SW480 (cell line): Measurements from ENCODE around the gene ZNF484.
A peak's percentile ranks its signal among the peaks of the same experiment; 100 is the strongest.
"Not testable (repeated sequence)": the region's sequence is repeated elsewhere in the genome, so short reads cannot be mapped to it uniquely, and the experiment has no call there.

ENCODE experiments used
- DNase-seq: peaks from one replicate; pipeline ENCODE4 v3.0.0-alpha.2; 2016; ENCODE audit warnings: low spot score

ZNF484 gene

DNA sequence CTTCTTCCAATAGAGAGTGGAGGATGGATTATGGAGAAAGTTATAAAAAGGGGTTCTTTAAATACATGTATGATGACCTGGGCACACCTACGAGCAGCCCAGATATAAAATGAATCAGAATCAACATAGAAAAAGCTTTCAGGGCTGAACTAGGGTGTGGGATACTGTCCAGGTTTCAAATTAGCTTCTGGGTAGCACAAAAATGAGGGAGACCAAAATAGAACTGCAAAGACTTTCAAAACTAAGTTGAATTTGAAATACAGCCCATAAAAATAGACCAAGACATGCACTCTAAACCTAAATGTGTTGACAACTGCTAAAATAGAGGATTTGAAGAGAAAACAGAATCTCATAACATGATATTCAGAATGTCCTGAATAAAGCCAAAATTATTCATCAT, 17.0 kb downstream of the ZNF484 start:
- DNase-seq = no peak

DNA sequence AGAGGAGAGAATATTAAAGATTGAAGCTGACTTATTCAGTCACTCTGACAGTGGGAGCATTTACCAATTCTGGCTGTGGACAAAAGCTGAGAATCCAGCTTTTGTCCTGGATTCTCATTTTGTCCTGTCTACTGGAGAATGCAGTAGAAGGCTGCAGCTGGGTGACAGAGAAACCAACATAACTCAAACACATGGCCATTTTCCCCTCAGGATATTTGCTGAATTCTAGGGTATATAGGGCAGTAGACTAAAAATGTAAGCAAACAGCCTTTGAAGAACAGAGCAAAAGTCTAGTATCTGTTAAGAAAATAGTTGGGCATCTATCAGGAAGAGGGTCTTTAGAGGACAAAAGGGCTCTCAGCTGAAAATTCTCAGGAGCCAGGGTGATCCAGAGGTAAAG, 20.6 kb downstream of the ZNF484 start:
- no peak for DNase-seq

DNA sequence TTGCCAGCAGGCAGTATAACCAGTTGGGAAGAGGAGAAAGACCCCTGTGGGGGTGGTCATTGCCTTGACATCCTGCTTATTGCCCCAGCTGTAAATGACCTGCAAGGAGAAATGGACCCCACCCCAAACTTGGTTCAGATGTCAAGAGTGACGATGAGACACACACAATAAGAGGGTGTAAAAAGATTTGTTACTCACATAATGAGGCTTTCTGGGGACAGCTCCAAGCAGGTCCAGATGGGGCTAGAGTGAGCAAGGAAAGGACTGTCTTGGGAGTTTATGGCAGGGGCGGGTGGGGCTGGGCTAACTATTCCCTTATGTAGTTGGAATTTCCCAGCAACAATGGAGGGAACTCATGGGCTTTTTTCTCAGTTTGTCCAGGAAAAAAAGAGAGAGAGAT, 24.1 kb downstream of the ZNF484 start:
- DNase-seq = no peak

DNA sequence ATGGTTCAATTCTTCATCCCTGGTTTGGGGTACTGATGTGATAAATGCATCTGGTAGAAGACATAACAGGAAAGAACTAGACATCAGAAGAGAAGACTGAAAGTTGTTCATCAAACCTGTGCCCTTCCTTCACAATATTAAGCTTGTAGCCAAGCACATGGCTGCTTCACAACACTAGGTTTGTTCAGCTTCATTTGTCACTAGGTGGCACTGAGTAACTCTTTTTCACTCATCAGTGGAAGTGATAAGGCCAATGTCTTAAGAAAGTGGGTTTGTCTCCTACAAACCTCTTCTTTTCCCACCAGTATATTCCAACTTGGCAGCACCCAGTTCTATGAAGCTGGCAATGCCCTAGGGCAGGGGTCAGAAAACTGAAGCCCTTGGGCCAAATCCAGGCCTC, 26.9 kb downstream of the ZNF484 start:
- DNase-seq = no peak

DNA sequence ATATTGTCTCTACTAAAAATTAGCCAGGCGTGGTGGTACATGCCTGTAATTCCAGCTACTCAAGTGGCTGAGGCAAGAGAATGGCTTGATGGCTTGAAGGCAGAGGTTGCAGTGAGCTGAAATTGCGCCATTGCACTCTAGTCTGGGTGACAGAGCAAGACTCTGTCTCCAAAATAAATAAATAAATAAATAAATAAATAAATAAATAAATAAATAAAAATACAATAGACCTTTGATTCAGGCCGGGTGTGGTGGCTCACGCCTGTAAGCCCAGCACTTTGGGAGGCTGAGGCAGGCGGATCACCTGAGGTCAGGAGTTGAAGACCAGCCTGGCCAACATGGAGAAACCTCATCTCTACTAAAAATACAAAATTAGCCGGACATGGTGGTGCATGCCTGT, 29.1 kb downstream of the ZNF484 start:
- DNase-seq = not testable (repeated sequence)

DNA sequence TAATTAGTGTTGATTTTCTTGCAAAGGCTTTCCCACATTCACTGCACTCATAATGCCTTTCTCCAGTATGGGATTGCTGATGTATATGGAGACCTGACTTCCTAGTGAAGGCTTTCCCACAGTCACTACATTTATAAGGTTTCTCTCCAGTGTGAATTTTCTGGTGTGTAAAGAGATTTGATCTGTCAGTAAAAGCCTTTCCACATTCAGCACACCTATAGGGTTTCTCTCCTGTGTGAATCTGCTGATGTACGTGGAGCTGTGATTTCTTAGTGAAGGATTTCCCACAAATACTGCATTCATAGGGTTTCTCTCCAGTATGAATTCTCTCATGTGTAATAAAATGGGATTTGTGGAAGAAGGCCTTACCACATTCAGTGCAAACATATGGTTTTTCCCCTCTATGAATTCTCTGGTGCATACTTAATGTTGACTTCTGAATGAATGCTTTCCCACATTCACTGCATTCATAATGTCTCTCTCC, 31.1 kb downstream of the ZNF484 start:
- no peak for DNase-seq

DNA sequence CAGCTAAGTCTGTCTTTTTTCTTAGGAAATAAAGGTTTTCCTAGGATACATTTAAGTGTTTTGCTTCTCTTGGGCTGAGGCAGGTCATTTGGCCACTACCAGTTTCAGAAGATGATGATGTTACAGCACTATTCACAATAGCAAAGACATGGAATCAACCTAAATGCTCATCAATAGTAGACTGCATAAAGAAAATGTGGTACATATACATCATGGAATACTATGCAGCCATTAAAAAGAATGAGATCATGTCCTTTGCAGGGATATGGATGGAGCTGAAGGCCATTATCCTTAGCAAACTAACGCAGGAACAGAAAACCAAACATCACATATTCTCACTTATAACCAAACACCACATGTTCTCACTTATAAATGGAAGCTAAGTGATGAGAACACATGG, 39.4 kb downstream of the ZNF484 start:
- not testable (repeated sequence) for DNase-seq

DNA sequence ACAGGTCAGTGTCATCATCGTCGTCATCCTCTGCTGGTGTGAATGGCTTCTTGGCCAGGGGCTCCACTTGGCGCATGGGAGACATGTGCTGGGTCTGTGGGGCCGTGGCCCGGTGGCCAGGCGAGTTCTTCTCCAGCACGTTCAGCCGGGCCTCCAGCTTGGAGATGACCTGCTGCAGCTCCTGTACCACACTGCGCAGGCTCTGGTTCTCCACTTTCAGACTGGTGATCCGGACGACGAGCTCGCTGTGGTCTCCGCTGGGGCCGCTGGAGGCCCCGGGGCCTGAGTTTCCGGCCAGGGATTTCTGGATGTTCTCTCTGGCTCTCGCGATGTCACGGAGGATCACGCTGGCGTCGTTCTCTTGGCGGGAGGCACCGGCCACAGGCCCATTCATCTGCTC, 40.6 kb downstream of the ZNF484 start:
- DNase-seq = no peak

DNA sequence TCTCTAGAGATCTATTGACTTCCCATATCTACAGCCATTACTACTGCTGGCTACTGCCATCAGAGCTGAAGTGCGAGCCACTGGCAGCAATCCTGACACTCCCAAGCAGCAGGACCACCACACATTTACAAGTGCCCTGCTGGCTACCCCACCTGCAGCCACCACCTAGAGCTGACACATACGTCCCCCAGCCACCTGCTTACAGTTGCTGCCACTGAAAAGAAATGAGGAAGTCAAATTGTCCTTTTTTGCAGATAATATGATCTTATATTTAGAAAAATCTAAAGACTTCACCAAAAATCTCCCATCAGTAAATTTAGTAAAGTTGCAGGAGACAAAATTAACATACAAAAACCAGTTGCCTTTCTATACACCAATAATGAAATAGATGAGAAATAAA, 48.4 kb downstream of the ZNF484 start:
- DNase-seq = no peak

DNA sequence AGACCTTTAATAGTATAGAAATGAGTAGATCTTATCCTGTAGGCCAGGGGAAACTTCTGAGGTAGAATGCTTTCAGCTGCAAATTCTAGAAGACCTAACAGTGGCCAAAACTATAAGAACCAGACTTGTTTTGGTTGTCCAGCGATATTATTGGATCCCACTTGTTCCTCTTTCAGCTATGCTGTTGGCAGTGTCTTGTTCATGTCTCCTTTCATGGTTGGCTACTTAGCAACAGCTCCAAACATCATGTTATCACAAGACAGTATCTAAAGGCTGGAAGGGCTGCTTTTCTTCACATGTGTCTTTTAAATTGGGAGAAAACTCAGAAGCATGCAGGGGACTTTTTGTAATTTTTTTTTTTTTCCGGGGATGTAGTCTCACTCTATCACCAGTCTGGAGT, 52.8 kb downstream of the ZNF484 start:
- DNase-seq = not testable (repeated sequence)

DNA sequence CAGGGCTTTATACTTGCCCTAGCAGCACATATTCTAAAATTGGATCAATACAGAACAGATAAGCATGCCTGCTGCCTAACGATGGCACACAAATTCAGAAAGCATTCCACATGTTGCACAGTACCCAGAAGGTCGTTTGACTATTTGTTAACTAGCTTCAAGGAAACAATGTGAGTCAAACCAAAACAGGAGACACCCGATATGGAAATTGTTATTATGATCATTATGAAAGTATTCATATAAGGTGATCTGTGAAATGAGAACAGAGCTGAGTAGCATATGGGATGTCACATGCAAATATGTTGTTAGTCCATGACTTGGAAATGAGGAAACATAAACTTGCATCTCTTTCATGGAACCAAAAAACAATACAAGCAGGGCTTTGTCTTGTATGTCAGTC, 56.9 kb downstream of the ZNF484 start:
- DNase-seq = no peak

DNA sequence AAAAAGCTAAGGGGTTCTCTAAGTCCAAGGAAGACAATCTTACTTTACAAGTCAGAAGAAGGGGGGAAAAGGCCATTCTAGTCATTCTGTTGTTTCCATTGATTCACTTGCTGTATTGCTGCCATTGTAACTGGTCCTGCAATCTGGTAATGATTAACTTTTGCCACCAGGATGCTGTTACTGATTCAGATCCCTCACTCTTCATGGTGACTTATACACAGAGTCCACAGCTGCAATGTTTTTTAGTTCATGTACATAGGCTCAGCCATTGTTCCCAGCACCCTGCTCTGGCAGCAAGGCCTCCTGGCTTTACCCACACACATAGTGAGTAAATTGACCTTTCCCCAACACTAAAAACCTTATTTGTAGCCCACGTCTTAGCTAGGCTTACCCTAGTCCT, 57.9 kb downstream of the ZNF484 start:
- DNase-seq = peak; percentile 36

DNA sequence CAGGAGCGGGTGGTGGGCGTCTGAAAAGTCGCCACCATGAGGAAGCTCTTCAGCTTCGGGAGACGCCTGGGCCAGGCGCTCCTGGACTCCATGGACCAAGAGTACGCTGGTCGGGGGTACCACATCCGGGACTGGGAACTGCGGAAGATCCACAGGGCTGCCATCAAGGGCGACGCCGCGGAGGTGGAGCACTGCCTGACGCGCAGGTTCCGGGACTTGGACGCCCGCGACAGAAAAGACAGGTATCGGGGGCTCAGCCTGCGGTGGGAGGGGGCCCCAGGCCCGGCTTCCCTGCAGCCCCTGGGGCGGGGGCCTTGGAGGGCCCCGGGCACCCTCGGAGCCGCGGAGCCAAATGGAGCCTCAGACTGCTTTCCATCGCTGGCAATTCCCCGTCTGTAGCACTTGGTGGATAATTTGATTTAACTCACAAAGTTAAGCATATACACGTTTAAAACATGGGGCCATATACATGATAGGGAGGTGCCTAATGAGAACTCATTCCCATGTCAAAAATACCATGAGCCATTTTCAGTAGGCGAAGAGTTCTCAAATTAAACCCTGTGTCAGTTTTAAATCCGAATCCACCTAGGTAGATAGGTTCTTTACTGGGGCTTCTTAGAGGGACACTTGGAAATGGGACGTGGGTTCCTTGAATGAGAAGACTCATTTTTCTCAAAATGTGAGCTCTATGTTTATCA, 68.1 kb downstream of the ZNF484 start:
- not testable (repeated sequence) for DNase-seq

DNA sequence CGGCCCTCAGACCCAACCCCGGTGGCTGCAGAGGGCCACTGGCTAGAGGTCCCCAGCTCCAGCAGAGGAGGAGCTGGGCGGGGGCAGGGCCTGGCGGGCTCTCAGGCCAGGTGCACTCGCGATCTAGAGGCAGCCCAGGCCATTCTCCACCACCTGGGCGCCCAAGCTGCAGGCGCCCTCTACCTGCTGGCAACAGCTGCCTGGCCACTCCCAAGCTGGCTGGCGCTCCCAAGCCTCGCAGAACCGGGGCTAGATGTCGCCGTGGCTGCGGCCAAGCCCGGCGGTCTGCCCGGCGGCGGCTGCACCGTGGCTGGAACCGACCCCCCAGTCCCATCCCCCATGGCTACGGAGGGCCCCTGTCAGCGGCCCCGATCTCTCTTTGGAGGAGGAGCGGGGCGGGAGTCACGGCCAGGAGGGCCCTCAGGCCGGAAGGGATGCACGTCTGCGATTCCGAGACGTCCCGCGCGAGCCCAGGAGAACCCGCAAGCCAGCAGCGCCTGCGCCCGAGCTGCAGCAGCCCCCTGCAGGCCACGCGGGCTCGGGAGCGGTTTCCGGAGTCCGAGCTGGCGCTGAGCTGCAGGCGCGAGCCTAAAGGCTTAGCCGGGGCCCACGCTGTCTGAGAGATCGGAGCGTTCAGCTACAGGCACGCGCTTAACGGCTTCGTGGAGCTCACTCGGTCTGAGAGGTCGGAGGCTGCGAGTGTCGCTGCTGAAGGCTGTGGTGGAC, 68.9 kb downstream of the ZNF484 start:
- peak; percentile 83 for DNase-seq

DNA sequence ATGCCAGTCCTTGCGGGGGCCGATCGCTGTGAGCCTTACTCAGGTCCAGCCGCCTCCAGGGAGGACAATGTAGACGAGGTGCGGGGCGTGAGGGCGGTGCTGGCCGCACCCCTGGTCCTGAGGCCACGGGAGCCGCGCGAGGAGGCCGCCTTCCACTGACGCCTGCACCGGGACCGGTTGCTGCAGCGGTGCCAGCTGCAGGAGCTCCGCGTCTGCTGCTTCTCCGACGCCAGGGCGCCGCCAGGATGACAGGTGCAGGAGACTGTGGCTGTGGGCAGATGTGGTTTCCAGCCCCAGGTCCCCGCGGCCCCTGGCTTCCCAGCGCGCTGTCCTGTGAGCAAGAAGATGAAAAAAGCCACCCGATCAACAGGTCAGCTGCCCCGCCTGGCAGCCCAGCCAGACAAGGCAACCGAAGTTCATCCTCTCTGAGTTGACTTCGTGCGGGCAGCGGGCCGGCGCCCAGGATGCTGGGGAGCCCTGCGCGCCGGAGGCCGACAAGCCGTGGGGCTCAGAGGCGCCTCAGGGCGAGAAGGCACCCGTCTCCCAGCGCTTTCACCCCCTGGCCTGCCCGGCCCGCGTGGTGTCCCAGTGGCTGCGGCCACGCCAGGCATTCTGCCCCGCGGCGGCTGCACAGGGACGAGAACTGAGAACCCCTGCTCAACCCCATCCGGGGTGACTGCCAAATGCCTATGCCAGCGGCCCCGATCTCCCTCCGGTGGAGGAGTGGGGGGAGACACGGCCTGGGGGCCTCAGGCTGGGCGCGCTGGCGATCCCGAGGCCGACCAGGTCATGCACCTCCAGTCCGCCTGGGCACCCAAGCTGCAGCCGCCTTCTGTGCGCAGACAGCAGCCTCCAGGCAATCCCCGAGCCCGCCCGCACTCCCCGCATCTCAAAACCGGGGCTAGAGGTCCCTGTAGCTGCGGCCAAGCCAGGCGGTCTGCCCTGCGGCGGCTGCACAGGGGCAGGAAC, 69.8 kb downstream of the ZNF484 start:
- DNase-seq = peak; percentile 38

DNA sequence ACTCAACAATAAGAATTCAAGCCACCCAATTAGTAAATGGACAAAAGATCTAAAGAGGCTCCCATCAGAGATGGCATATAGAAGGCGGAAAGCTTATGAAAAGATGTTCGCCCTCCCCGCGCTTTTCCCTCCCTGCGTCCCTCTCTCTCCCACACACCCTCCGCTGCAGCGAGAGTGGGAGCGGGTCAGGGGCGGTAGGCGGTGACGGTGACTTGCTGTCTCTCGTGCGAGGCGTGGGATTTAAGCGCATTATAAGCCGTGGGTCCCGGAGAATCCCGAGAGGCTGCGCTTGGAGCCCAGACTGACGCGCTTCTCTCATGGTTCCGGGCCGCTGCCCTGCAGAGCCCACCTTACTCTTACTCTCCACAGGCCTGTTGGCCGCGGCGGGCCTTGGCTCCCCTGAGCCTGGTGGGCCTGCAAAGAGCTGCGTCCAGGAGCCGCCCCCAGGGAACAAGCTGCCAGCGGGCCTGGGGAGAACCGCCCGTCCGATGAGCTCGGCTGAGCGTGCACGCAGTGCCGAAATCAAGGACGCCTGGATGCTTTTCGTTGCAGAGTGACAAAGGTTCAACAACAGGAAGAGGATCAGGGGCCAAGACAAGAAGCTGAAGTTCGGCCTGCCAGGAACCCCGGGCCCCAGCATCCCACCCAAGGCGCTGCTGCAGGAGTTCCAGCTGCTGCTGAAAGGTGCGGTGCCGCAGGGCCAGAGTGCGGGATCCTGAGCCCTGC, 70.6 kb downstream of the ZNF484 start:
- DNase-seq = no peak

DNA sequence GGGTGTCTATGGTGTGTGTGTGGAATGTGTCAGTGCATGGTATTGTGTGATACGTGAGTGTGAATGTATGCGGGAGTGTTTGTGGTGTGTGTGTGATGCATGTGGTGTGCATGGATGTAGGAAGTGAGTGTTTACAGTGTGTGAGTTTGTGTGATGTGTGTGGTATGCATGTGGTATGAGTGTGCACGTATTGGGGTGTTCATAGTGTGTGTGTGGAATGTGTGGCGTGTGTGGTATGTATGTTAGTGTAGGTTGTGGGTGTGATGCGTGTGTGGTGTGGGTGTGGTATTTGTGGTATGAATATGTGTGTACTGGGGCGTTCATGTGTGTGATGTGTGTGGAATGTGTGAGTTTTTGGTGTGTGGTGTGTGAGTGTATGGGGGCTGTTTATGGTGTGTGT, 73.1 kb downstream of the ZNF484 start:
- DNase-seq = peak; percentile 3

DNA sequence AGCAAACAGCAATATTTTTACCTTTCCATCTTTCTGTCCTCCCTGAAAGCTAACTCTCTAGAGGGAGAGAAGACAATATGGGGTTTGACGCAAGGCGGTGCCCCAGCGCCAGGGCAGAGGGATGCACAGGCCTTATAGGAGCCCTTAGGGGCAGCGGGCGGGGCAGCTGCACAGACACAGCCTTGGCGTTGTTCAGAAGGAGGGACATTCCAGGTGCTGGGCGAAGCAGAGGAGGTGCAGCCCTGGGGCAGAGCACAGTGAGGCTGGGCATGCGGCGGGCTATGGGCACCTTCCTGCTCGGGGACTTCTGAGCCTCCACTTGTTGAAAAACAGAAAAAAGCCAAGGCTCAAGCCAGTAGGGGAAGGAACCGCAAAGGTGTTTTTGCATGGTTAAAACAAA, 79.5 kb downstream of the ZNF484 start:
- no peak for DNase-seq

DNA sequence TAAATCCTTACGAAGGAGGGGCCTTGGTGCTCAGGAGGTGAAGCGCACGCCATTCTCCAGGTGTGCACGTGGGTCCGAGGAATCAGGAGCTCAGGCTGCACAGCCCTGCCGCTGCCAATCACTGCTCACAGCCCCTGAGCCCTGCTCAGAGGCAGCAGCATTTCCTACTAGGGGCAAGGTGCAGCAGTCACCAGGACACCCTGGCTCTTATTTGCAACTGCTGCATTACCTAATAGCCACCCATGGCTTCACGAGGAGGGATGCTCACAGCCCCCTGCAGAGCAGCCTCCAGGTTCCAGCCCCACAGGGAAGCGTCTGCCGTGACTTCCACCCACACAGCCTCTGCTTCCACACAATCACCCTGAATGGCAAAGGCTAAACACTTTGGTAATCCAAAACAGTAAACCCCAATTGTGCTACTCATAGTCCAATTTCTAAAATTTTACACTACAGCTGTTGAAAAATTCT, 81.5 kb downstream of the ZNF484 start:
- DNase-seq = not testable (repeated sequence)

DNA sequence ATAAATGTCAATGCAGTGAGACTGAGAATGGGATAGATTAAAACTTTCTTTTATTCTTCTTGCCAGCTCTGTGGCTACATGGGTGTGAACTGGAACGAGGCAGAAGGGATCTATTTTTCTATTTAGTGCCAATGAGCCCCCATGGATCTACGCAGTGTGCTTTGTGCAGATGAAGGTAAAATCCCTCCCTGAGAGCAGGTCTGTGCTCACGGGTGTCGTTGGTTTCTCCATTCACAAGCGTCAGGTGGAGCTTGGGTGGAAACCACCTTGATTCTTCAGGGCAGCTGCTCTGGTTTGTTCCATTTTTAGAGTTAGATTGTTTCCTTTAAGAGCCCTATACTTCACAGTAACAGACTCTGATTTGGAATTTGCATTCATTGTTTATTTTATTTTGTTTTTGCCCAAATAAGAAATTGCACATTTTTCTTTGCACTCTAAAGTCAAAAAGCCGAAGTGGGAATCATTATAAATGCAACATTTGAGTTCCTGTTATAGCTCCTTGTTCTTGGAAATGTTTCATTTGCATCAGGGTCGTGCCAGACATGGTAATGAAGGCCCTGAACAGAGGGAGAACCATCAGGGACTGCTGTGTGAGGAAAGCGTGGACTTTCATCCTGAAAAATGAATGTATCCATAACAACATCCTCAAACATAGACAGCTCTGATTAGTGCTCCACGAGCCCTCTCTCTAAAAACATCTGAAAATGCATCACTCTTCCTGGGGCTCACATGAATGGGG, 82.1 kb downstream of the ZNF484 start:
- DNase-seq = no peak
